ENCODE measurements around the gene UPK1B. TPM values are rescaled to one million over a fixed set of nuclear protein-coding genes. Genes with fewer than 3 reads are reported as not detected.

The UPK1B gene
- total and polyA plus RNA-seq, 8 donors = 0.91 to 6.6 (median 3.2) TPM

GRCh38 chr3:119220198-119220597, 46.8 kb downstream of the UPK1B start:
- ATAC-seq = no peak

GRCh38 chr3:119220970-119221667, 47.7 kb downstream of the UPK1B start:
- WGBS, 2 donors = 47 to 50% methylated on average over 3 of the region's 3 CpGs
- Histone ChIP-seq H3K4me3 (no peak overlapping the region), H3K4me1 (no peaks in the 10 kb centered on the region), H3K27ac (peak overlapping the region in 1 of 4 donors; percentile 20), H3K27me3 (no peaks in the 10 kb centered on the region), H3K36me3 (peaks cover 0 to 43% (median 13%) of the 10 kb centered on the region in 3 donors), H3K9me3 (no peaks in the 10 kb centered on the region)
- DNase-seq (no peak), ATAC-seq (peak in 1 of 4 donors; percentile 22), FAIRE-seq (no peak)
- no peak for TF ChIP-seq CTCF (IDR thresholded peaks at IDR 0.05)
- intact Hi-C loops (cut with DNase I) = no loop called here

More at GRCh38 chr3:119220198-119220597, 46.8 kb downstream of the UPK1B start:
- TF ChIP-seq CTCF (IDR thresholded peaks at IDR 0.05) = no peak
- peaks cover 0 to 49% (median 12%) of the 10 kb centered on the region in 3 donors for H3K36me3 ChIP-seq
- intact Hi-C loops (cut with DNase I) = no loop called here
- H3K4me1 ChIP-seq = no peaks in the 10 kb centered on the region
- peak overlapping the region in 1 of 4 donors; percentile 20 for H3K27ac ChIP-seq
- DNase-seq = no peak
- H3K27me3 ChIP-seq = no peaks in the 10 kb centered on the region
- H3K9me3 ChIP-seq = no peaks in the 10 kb centered on the region
- 75 to 79% methylated on average over 7 of the region's 7 CpGs for WGBS, 2 donors
- H3K4me3 ChIP-seq = no peak overlapping the region
- FAIRE-seq = no peak

GRCh38 chr3:119221779-119222320, 48.5 kb downstream of the UPK1B start:
- Histone ChIP-seq H3K36me3 (peaks cover 0 to 45% (median 10%) of the 10 kb centered on the region in 3 donors), H3K4me3 (no peak overlapping the region), H3K9me3 (no peaks in the 10 kb centered on the region), H3K27me3 (no peaks in the 10 kb centered on the region), H3K27ac (no peak overlapping the region), H3K4me1 (no peaks in the 10 kb centered on the region)
- TF ChIP-seq CTCF (IDR thresholded peaks at IDR 0.05) = no peak
- DNase-seq (no peak), ATAC-seq (no peak), FAIRE-seq (no peak)
- WGBS, 2 donors = 93 to 96% methylated on average over 2 of the region's 2 CpGs
- intact Hi-C loops (cut with DNase I) = no loop called here

- no peak for ATAC-seq
- FAIRE-seq = no peak
- Histone ChIP-seq H3K4me1 (peaks cover 0 to 1% (median 0%) of the 10 kb centered on the region in 3 donors), H3K27ac (no peak overlapping the region), H3K27me3 (no peaks in the 10 kb centered on the region), H3K36me3 (peaks cover 0 to 39% (median 10%) of the 10 kb centered on the region in 3 donors), H3K9me3 (no peaks in the 10 kb centered on the region), H3K4me3 (no peak overlapping the region)
- DNase-seq = no peak
- WGBS, 2 donors = 93 to 97% methylated on average over 7 of the region's 7 CpGs
- TF ChIP-seq CTCF (IDR thresholded peaks at IDR 0.05) = no peak
- intact Hi-C loops (cut with DNase I) = no loop called here
Measured at GRCh38 chr3:119222391-119222790, 49.0 kb downstream of the UPK1B start.

GRCh38 chr3:119223511-119223910, 50.1 kb downstream of the UPK1B start:
- intact Hi-C loops (cut with DNase I) = no loop called here
- DNase-seq (no peak), ATAC-seq (no peak), FAIRE-seq (no peak)
- no peaks in the 10 kb centered on the region for H3K9me3 ChIP-seq
- no peak for TF ChIP-seq CTCF (IDR thresholded peaks at IDR 0.05)
- H3K27me3 ChIP-seq = no peaks in the 10 kb centered on the region
- no peak overlapping the region for H3K27ac ChIP-seq
- H3K4me1 ChIP-seq = peaks cover 0 to 4% (median 0%) of the 10 kb centered on the region in 3 donors
- H3K36me3 ChIP-seq = peaks cover 0 to 32% (median 10%) of the 10 kb centered on the region in 3 donors
- WGBS, 2 donors = 90 to 97% methylated on average over 5 of the region's 5 CpGs
- H3K4me3 ChIP-seq = no peak overlapping the region
